Lung (tissue), 12 donors: ENCODE data around the gene CEP83. TPM values are rescaled to one million over a fixed set of nuclear protein-coding genes. Genes with fewer than 3 reads are reported as not detected.

ENCODE experiments used
- ATAC-seq: fragments of 200-7000 bp; cut with Tn5 transposase; one replicate; pipeline ENCODE4 v1.9.1; 2020; ENCODE audit warnings: moderate number of reproducible peaks; ENCODE audit not compliant: insufficient read depth, low FRiP score
- DNase-seq, 3 donors: peaks; one replicate each; pipeline ENCODE4 v3.0.0-alpha.2; 2013 to 2017
- H3K27ac ChIP-seq, 2 donors: one replicate each; pipeline ENCODE4 v1.5.1; 2013; ENCODE audit warnings: mild to moderate bottlenecking in 2 of 2, moderate library complexity in 2 of 2, control low read depth in 1 of 2, inconsistent platforms in 1 of 2, low read depth in 1 of 2, low read length in 1 of 2
- H3K27me3 ChIP-seq, 3 donors: one replicate each; pipeline ENCODE4 v1.5.1; 2013; ENCODE audit warnings: low read length in 2 of 3; ENCODE audit not compliant: control insufficient read depth in 3 of 3, insufficient read depth in 3 of 3
- H3K36me3 ChIP-seq, 4 donors: one replicate each; pipeline ENCODE4 v1.5.1; 2013; ENCODE audit warnings: low read length in 4 of 4, mild to moderate bottlenecking in 1 of 4, moderate library complexity in 1 of 4; ENCODE audit not compliant: control insufficient read depth in 4 of 4, insufficient read depth in 4 of 4
- H3K4me1 ChIP-seq, 5 donors: one replicate each; pipeline ENCODE4 v1.5.1; 2013; ENCODE audit warnings: low read length in 5 of 5, mild to moderate bottlenecking in 2 of 5, moderate library complexity in 1 of 5; ENCODE audit not compliant: control insufficient read depth in 5 of 5, insufficient read depth in 5 of 5
- H3K4me3 ChIP-seq: one replicate; pipeline ENCODE4 v1.5.1; 2013; ENCODE audit warnings: mild to moderate bottlenecking, control low read depth, moderate library complexity
- H3K9ac ChIP-seq, 2 donors: one replicate each; pipeline ENCODE4 v1.5.1; 2013; ENCODE audit warnings: low read length in 2 of 2, control low read depth in 1 of 2; ENCODE audit not compliant: insufficient read depth in 1 of 2
- H3K9me3 ChIP-seq, 4 donors: one replicate each; pipeline ENCODE4 v1.5.1; 2013; ENCODE audit warnings: low read length in 3 of 4, mild to moderate bottlenecking in 1 of 4, moderate library complexity in 1 of 4; ENCODE audit not compliant: control insufficient read depth in 4 of 4, insufficient read depth in 3 of 4
- CTCF ChIP-seq: IDR thresholded peaks from 2 replicates; pipeline ENCODE4 v1.5.1; 2012; ENCODE audit warnings: mild to moderate bottlenecking; ENCODE audit errors: control extremely low read depth, extremely low read depth
- WGBS, 2 donors: extraction: QIAGEN DNeasy Blood & Tissue Kit; methylation state at CpG; one replicate each; pipeline ENCODE4 v1.1.7; 2013; 5-methylcytosine and 5-hydroxymethylcytosine counted together
- polyA plus RNA-seq, 2 donors: library from polyadenylated mRNA; stranded (reverse); fragments of 200-250 nt; gene quantifications; one replicate each; pipeline ENCODE4 v1.2.1, GENCODE V29; 2013
- total RNA-seq, 2 donors: library from RNA; depleted of rRNA in 1 of 2; stranded (reverse); fragments of >200 nt in 1 of 2; gene quantifications; one replicate each; pipeline ENCODE4 v1.2.1, GENCODE V29; 2014 to 2021
- donor health status: control.
- donor health status: control.
- donor health status: Bipolar disorder and iron deficiency.
- donor health status: healthy.
- donor health status: DM: yes; HTN: yes; CAD: no.

Gene CEP83
- total and polyA plus RNA-seq, 4 donors: 5.2 to 43.6 (median 20.1) TPM

GRCh38 chr12:94286583-94287244 lies 173.0 kb downstream of the CEP83 start:
- Histone ChIP-seq H3K36me3 (peaks cover 0 to 11% (median 0%) of the 10 kb centered on the region in 4 donors), H3K4me1 (peaks cover 0 to 33% (median 19%) of the 10 kb centered on the region in 5 donors), H3K9me3 (no peaks in the 10 kb centered on the region), H3K27me3 (no peaks in the 10 kb centered on the region), H3K9ac (no peak overlapping the region), H3K27ac (no peak overlapping the region), H3K4me3 (no peak overlapping the region)
- WGBS, 2 donors: 91 to 92% methylated on average over 4 of the region's 4 CpGs
- no peak for DNase-seq
- ATAC-seq: no peak
- no peak for TF ChIP-seq CTCF

- H3K9me3 ChIP-seq: no peaks in the 10 kb centered on the region
- H3K27ac ChIP-seq: no peak overlapping the region
- H3K4me3 ChIP-seq: no peak overlapping the region
- no peak for TF ChIP-seq CTCF
- no peak overlapping the region for H3K9ac ChIP-seq
- H3K4me1 ChIP-seq: peaks cover 0 to 33% (median 21%) of the 10 kb centered on the region in 5 donors
- H3K36me3 ChIP-seq: peaks cover 0 to 11% (median 0%) of the 10 kb centered on the region in 4 donors
- ATAC-seq (no peak), DNase-seq (no peak)
- 95 to 98% methylated on average over 8 of the region's 8 CpGs for WGBS, 2 donors
- H3K27me3 ChIP-seq: no peaks in the 10 kb centered on the region
Measured at GRCh38 chr12:94285943-94286582, 173.6 kb downstream of the CEP83 start.

- Histone ChIP-seq H3K27me3 (no peaks in the 10 kb centered on the region), H3K9ac (no peak overlapping the region), H3K4me1 (peaks cover 0 to 22% (median 16%) of the 10 kb centered on the region in 5 donors), H3K9me3 (no peaks in the 10 kb centered on the region), H3K36me3 (peaks cover 0 to 11% (median 0%) of the 10 kb centered on the region in 4 donors), H3K27ac (no peak overlapping the region), H3K4me3 (no peak overlapping the region)
- no peak for TF ChIP-seq CTCF
- ATAC-seq (no peak), DNase-seq (no peak)
- 87 to 97% methylated on average over 2 of the region's 2 CpGs for WGBS, 2 donors
Measured at GRCh38 chr12:94284859-94285258, 174.8 kb downstream of the CEP83 start.
